HepG2 (cell line): ENCODE data around the gene ANTXR1. TPM values are rescaled to one million over a fixed set of nuclear protein-coding genes. Genes with fewer than 3 reads are reported as not detected.

ENCODE experiments used
- ATRX ChIP-seq: sonication (generic); formaldehyde crosslinking; IDR thresholded peaks from 2 replicates; pipeline ENCODE4 v1.4.0; 2020; ENCODE audit warnings: missing genetic modification reagents, borderline replicate concordance
- GABPA ChIP-seq, 2 experiments: IDR thresholded peaks; 2 replicates each; pipeline ENCODE4 v1.6.1; 2011 to 2016; ENCODE audit warnings: low read depth in 2 of 2, low read length in 1 of 2, missing biosample characterization in 1 of 2, missing genetic modification characterization in 1 of 2
- SP4 ChIP-seq: sonication (generic); formaldehyde crosslinking; IDR thresholded peaks from 2 replicates; pipeline ENCODE4 v1.8.1; 2023; ENCODE audit warnings: mild to moderate bottlenecking, missing genetic modification reagents
- ZFAT ChIP-seq: sonication (generic); formaldehyde crosslinking; conservative IDR thresholded peaks from 2 replicates; pipeline ENCODE4 v1.8.1; 2023; ENCODE audit warnings: missing genetic modification reagents, inconsistent platforms
- ZIK1 ChIP-seq: sonication (generic); formaldehyde crosslinking; IDR thresholded peaks from 2 replicates; pipeline ENCODE4 v1.5.0; 2020; ENCODE audit warnings: mild to moderate bottlenecking, low read depth, missing genetic modification reagents, borderline replicate concordance
- ZNF138 ChIP-seq: sonication (generic); formaldehyde crosslinking; IDR thresholded peaks from 2 replicates; pipeline ENCODE4 v1.5.0; 2020; ENCODE audit warnings: mild to moderate bottlenecking, low read depth, missing genetic modification reagents
- ZNF17 ChIP-seq: sonication (generic); formaldehyde crosslinking; IDR thresholded peaks from 2 replicates; pipeline ENCODE4 v1.5.0; 2020; ENCODE audit warnings: mild to moderate bottlenecking, missing genetic modification reagents
- ZNF230 ChIP-seq: sonication (generic); formaldehyde crosslinking; IDR thresholded peaks from 2 replicates; pipeline ENCODE4 v1.4.0; 2020; ENCODE audit warnings: mild to moderate bottlenecking, missing genetic modification reagents
- ZNF292 ChIP-seq: sonication (generic); formaldehyde crosslinking; IDR thresholded peaks from 2 replicates; pipeline ENCODE4 v1.8.1; 2022; ENCODE audit warnings: mild to moderate bottlenecking, low read depth, missing genetic modification reagents, borderline replicate concordance
- ZNF577 ChIP-seq: sonication (generic); formaldehyde crosslinking; IDR thresholded peaks from 2 replicates; pipeline ENCODE4 v1.4.0; 2020; ENCODE audit warnings: mild to moderate bottlenecking, low read depth, missing genetic modification reagents, borderline replicate concordance
- ZNF614 ChIP-seq: IDR thresholded peaks from 2 replicates; pipeline ENCODE4 v1.6.1; 2018; ENCODE audit warnings: missing biosample characterization, missing genetic modification reagents, inconsistent platforms, borderline replicate concordance
- ZNF75D ChIP-seq: sonication (generic); formaldehyde crosslinking; IDR thresholded peaks from 2 replicates; pipeline ENCODE4 v1.8.1; 2023; ENCODE audit warnings: missing genetic modification reagents, mild to moderate bottlenecking, borderline replicate concordance
- ZNF790 ChIP-seq: sonication (generic); formaldehyde crosslinking; IDR thresholded peaks from 2 replicates; pipeline ENCODE4 v1.8.0; 2022; ENCODE audit warnings: missing genetic modification reagents, mild to moderate bottlenecking, borderline replicate concordance
- polyA plus RNA-seq, 8 experiments: library from polyadenylated mRNA; depleted of rRNA in 3 of 8; stranded (reverse) in 7 of 8; unstranded in 1 of 8; fragments of >200 nt; fragmentation: Illumina TruSeq in 4 of 8; extraction: Trizol in 4 of 8; gene quantifications; 2 replicates each; pipeline versions ENCODE4 v1.2.1 to v1.2.3, GENCODE V29; 2011 to 2016; ENCODE audit warnings: low read depth in 4 of 8, missing spikeins in 1 of 8, mixed read lengths in 1 of 8; ENCODE audit not compliant: insufficient read depth in 1 of 8
- total RNA-seq, 5 experiments: library from RNA; depleted of rRNA; stranded (reverse); fragments of >200 nt; fragmentation: Illumina TruSeq; extraction: Trizol; gene quantifications; 2 replicates each; pipeline ENCODE4 v1.2.3, GENCODE V29; 2016; ENCODE audit warnings: low read depth in 1 of 5
- TF ChIP-seq, protein P1 (sequence below): sonication (generic); formaldehyde crosslinking; IDR thresholded peaks from 2 replicates; pipeline ENCODE4 v1.9.0; 2021; ENCODE audit warnings: missing genetic modification reagents, mild to moderate bottlenecking, borderline replicate concordance
- TF ChIP-seq, protein P2 (sequence below): sonication (generic); formaldehyde crosslinking; IDR thresholded peaks from 2 replicates; pipeline ENCODE4 v1.4.0; 2020; ENCODE audit warnings: mild to moderate bottlenecking, missing genetic modification reagents
- TF ChIP-seq, protein P3 (sequence below): sonication (generic); formaldehyde crosslinking; IDR thresholded peaks from 2 replicates; pipeline ENCODE4 v1.5.1; 2020; ENCODE audit warnings: missing genetic modification reagents, mild to moderate bottlenecking, borderline replicate concordance
- TF ChIP-seq, protein P4 (sequence below): sonication (generic); formaldehyde crosslinking; IDR thresholded peaks from 2 replicates; pipeline ENCODE4 v1.4.0; 2020; ENCODE audit warnings: missing genetic modification reagents

ANTXR1 gene
- total and polyA plus RNA-seq, 2 of the 13 experiments (the other 11 are each of a cell fraction or from before 2014, with no cell fraction given): 4.5 to 12.7 TPM

DNA sequence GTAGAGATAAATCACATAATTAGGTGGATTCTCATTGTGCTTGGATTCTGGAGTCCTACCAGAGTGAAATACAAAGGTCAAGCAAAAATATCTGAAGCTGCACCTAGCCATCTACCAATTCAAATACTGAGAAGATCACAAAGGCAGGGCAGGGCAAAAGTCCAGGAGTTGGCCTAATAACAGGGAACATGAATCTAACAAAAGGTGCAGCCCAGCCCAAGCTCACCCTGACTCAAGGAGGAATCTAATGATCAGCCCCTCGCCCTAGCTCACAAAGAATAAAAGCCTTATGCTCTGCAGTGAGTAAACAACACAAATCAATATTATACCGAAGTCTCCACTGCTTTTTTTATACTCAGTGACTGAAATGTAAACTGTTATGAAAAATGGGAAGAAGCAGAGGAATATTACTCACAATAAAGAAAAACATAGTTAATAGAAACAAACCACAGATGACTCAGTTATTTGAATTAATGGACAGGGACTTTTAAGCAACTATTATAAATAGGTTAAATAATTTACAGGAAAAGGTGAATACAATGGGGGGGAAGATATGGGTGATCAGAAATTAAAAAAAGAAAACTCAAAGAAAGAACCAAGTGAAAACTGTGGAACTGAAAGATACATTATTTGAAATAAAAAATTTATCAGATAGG lies 49.5 kb downstream of the ANTXR1 start (continued):
- TF ChIP-seq ZFAT (no peak), ZNF138 (no peak), ZNF614 (CRISPR knock-in tag) (0 out of 2 replicates have a peak, but pooled peaks have one; percentile 43), ZNF230 (CRISPR knock-in tag) (no peak), ZIK1 (CRISPR knock-in tag) (no peak), ZNF292 (CRISPR knock-in tag) (no peak), ZNF577 (CRISPR knock-in tag) (no peak), ZNF790 (CRISPR knock-in tag) (no peak), ZNF17 (no peak), ATRX (CRISPR knock-in tag) (no peak), GABPA (IDR thresholded peaks at IDR 0.05; ENCODE audit: low read depth, low read length) (no peak), GABPA (CRISPR knock-in tag; IDR thresholded peaks at IDR 0.05; ENCODE audit: low read depth) (no peak), ZNF75D (CRISPR knock-in tag) (no peak), SP4 (CRISPR knock-in tag) (no peak)
- TF ChIP-seq, protein P1, sequence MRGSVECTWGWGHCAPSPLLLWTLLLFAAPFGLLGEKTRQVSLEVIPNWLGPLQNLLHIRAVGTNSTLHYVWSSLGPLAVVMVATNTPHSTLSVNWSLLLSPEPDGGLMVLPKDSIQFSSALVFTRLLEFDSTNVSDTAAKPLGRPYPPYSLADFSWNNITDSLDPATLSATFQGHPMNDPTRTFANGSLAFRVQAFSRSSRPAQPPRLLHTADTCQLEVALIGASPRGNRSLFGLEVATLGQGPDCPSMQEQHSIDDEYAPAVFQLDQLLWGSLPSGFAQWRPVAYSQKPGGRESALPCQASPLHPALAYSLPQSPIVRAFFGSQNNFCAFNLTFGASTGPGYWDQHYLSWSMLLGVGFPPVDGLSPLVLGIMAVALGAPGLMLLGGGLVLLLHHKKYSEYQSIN (CRISPR knock-in tag): no peak
- TF ChIP-seq, protein P2, sequence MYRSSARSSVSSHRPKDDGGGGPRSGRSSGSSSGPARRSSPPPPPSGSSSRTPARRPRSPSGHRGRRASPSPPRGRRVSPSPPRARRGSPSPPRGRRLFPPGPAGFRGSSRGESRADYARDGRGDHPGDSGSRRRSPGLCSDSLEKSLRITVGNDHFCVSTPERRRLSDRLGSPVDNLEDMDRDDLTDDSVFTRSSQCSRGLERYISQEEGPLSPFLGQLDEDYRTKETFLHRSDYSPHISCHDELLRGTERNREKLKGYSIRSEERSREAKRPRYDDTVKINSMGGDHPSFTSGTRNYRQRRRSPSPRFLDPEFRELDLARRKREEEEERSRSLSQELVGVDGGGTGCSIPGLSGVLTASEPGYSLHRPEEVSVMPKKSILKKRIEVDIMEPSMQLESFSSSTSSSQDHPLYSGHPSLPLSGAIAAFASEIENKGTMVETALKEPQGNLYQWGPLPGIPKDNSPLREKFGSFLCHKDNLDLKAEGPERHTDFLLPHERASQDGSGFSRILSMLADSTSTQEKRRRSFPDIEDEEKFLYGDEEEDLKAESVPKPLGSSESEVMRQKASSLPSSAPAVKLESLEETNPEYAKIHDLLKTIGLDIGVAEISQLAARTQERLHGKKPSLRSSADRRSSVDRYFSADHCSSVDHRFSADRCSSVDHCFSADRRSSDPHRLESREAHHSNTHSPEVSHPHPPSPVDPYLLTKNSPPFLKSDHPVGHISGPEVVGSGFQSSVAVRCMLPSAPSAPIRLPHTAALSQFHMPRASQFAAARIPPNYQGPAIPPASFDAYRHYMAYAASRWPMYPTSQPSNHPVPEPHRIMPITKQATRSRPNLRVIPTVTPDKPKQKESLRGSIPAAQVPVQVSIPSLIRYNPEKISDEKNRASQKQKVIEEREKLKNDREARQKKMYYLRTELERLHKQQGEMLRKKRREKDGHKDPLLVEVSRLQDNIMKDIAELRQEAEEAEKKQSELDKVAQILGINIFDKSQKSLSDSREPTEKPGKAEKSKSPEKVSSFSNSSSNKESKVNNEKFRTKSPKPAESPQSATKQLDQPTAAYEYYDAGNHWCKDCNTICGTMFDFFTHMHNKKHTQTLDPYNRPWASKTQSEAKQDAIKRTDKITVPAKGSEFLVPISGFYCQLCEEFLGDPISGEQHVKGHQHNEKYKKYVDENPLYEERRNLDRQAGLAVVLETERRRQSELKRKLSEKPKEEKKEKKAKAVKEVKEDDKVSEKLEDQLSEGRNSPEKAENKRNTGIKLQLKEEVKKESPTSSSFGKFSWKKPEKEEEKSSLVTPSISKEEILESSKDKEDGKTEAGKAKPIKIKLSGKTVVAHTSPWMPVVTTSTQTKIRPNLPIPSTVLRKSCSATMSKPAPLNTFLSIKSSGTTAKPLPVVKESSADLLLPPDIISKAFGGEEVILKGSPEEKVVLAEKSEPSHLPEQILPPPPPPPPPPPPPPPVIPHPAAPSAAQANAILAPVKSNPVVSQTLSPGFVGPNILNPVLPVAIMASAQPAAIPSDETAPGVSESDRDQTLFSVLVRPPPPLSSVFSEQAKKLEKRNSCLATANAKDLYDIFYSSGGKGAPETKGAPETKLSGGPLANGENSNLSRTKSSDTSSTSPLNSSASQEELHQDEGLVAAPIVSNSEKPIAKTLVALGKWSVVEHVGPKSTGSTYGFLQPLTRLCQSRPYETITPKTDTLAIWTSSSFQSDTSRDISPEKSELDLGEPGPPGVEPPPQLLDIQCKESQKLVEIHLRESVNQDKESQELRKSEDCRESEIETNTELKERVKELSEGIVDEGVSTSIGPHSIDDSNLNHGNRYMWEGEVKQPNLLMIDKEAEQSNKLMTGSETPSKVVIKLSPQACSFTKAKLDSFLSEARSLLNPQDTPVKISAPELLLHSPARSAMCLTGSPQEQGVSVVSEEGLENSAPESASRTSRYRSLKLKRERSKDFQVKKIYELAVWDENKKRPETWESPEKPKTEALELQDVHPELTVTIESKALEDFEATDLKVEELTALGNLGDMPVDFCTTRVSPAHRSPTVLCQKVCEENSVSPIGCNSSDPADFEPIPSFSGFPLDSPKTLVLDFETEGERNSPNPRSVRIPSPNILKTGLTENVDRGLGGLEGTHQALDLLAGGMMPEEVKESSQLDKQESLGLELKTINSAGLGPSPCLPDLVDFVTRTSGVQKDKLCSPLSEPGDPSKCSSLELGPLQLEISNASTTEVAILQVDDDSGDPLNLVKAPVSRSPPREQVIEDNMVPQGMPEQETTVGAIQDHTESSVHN (CRISPR knock-in tag): no peak
- TF ChIP-seq, protein P3, sequence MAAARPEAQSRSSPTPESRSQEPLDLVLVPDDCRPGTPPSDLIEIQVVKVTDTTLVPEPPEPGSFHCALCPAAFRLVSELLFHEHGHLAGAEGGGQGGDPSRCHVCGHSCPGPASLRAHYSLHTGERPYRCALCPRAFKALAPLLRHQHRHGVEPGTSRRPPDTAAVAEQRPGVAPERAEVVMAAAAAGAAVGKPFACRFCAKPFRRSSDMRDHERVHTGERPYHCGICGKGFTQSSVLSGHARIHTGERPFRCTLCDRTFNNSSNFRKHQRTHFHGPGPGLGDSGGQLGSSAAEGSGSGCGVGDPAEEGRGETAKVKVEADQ (CRISPR knock-in tag): peak; percentile 57; the same call in 1 of the 2 replicates
- TF ChIP-seq, protein P4, sequence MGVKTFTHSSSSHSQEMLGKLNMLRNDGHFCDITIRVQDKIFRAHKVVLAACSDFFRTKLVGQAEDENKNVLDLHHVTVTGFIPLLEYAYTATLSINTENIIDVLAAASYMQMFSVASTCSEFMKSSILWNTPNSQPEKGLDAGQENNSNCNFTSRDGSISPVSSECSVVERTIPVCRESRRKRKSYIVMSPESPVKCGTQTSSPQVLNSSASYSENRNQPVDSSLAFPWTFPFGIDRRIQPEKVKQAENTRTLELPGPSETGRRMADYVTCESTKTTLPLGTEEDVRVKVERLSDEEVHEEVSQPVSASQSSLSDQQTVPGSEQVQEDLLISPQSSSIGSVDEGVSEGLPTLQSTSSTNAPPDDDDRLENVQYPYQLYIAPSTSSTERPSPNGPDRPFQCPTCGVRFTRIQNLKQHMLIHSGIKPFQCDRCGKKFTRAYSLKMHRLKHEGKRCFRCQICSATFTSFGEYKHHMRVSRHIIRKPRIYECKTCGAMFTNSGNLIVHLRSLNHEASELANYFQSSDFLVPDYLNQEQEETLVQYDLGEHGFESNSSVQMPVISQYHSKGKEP: no peak
